Retinal pigment epithelial cell (primary cell): Measurements from ENCODE around the gene RERE.
"Not testable (repeated sequence)": the region's sequence is repeated elsewhere in the genome, so short reads cannot be mapped to it uniquely, and the experiment has no call there.

ENCODE experiments used
- DNase-seq: peaks from one replicate; pipeline ENCODE4 v3.0.0-alpha.2; 2010; ENCODE audit warnings: low read depth
- H3K4me3 ChIP-seq: 2 replicates; pipeline ENCODE4 v1.5.1; 2011; ENCODE audit warnings: mild to moderate bottlenecking, low read length, control low read depth, moderate library complexity
- TF ChIP-seq, protein P1 (sequence below): conservative IDR thresholded peaks from 2 replicates; pipeline ENCODE4 v1.5.1; 2011; ENCODE audit warnings: low read depth, low read length, control low read depth, inconsistent platforms

The RERE gene

DNA sequence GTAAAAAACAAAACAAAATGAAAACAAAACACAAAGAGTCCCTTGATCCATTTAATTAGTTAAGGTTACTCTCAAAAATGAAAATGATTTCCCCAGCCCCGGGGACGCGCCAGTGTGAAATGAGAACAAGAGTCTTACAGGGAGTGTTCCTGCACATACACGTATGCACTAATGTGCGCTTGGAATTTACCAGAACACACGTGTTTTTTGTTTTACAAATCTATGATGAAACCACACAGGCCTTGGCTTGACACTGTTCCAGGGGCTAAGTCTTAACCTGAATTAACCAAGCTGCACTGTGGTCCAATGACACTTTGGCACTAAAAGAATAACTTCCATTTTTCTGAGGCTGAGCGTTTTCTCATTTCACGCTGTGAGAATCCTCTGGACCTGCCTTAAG is 435.8 kb downstream of the RERE start:
- TF ChIP-seq, protein P1, sequence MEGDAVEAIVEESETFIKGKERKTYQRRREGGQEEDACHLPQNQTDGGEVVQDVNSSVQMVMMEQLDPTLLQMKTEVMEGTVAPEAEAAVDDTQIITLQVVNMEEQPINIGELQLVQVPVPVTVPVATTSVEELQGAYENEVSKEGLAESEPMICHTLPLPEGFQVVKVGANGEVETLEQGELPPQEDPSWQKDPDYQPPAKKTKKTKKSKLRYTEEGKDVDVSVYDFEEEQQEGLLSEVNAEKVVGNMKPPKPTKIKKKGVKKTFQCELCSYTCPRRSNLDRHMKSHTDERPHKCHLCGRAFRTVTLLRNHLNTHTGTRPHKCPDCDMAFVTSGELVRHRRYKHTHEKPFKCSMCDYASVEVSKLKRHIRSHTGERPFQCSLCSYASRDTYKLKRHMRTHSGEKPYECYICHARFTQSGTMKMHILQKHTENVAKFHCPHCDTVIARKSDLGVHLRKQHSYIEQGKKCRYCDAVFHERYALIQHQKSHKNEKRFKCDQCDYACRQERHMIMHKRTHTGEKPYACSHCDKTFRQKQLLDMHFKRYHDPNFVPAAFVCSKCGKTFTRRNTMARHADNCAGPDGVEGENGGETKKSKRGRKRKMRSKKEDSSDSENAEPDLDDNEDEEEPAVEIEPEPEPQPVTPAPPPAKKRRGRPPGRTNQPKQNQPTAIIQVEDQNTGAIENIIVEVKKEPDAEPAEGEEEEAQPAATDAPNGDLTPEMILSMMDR = no peak
- no peak overlapping the region for H3K4me3 ChIP-seq
- no peak for DNase-seq

DNA sequence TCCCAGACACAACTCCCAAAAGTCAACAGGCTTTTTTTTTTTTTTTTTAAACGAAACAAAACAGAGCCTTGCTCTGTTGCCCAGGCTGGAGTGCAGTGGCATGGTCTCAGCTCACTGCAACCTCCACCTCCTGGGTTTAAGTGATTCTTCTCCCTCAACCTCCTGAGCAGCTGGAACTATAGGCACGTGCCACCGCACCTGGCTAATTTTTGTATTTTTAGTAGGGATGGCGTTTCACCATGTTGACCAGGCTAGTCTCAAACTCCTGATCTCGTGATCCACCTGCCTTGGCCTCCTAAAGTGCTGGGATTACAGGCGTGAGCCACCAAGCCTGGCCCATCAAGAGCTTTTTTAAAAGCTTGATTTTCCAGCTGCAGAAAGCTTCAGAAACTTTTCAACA is 437.1 kb downstream of the RERE start:
- DNase-seq, H3K4me3 ChIP-seq: not testable (repeated sequence)

DNA sequence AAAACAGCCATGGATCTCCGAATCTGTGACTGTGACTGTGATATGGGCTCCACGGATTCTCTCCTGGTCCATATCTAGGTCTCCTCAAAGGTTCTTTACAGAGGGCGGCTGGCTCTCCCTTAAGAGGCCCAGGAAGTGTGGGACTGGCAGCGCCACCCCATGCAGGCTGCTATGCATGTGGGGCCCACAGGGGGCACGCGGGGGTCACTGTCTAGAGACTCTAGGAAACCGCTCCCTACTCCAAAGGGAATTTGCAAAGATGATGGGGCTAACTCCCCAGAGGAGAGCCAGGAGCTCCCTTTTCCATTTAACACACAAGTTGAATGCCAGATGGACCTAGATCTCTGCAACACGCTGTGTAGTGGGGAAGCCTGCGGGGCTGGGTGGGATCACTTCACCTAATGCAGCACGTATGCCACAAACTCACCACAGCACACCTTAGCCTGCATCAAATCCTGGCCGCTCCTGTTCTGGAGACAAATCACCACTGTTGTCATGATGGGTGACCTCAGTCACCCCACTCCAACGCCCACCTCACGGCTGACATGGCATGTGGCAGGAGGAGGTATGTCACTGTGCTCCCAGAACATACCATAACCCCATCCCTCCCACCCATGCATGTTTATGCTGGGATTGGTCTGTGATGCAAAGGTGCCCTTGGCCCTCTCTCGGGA is 437.8 kb downstream of the RERE start:
- no peak for DNase-seq
- no peak overlapping the region for H3K4me3 ChIP-seq
- TF ChIP-seq, protein P1 = no peak

DNA sequence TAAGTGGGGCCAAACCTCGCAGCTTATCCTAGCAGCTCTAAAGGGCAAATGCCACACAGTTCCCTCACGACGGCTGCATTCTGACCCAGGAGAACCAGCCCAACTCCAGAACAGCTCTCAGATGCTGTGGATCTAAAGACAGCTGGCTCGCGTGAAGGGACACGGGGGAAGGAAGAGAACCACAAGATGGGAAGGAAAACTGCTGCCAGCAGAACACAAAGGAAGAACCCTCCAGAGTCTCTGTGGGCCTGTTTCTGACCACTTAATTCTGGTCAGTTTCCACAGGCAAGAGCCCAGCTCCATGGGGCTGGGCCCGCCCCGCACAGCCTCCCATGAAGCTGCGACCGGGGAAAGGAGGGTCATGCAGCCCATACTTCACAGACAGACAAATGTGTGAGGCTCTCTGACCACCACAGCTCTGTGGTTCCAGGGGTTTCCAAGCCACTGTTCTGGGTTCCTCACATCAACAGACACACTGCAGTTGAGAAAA is 438.4 kb downstream of the RERE start:
- no peak overlapping the region for H3K4me3 ChIP-seq
- no peak for DNase-seq

DNA sequence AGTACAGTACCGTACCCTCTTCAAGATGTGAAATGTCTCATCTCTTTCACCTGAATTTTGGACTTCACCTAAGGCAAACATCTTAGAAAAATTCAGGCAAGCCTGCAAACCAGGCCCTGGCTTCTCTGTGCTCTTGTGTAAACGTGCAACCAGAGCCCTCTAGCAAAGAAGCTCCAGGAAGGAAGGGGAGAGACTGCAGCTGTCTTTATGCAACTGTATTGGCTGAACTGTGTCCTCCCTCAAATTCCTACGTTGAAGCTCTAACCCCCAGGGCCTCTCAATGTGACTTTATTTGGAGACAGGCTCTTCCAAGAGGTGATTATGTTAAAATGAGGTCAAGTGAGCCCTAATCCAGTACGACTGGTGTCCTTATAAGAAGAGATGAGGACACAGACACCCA is 439.3 kb downstream of the RERE start:
- TF ChIP-seq, protein P1 = no peak
- no peak overlapping the region for H3K4me3 ChIP-seq
- no peak for DNase-seq

More for the DNA sequence above, 438.4 kb downstream of the RERE start:
- TF ChIP-seq, protein P1 = no peak

DNA sequence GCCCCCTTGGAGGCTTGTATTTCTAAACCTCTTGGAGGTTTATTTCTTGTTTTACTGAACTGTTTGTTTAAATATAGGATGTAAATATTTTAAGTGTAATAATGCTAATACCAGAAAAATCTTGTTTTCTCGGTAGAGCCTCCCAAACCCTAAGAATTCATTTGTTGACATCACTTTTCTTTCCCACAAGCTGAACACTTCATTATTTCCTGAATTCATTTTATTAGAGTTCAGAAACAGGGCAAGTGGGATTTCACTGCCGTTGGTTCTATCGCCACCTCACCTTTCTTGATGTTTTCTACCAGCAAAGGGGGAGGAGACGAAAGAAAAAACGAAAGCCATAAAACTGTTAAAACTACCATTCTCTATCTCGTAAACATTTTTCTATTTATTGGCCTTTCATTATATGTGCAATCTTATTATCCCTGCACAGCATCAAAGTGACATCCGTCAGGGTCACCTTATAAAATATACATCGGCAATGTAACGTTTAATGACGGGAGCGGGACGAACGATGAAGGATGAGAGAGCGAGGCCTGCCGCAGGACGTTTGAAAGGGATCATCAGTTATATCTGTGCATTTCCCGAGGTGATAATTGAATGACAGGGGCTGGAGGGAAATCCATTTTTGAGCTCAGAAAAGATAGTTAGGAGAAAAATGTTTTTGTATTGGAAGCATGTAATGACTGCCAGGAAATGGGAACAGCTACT is 440.0 kb downstream of the RERE start:
- no peak for DNase-seq
- TF ChIP-seq, protein P1 = no peak
- no peak overlapping the region for H3K4me3 ChIP-seq

DNA sequence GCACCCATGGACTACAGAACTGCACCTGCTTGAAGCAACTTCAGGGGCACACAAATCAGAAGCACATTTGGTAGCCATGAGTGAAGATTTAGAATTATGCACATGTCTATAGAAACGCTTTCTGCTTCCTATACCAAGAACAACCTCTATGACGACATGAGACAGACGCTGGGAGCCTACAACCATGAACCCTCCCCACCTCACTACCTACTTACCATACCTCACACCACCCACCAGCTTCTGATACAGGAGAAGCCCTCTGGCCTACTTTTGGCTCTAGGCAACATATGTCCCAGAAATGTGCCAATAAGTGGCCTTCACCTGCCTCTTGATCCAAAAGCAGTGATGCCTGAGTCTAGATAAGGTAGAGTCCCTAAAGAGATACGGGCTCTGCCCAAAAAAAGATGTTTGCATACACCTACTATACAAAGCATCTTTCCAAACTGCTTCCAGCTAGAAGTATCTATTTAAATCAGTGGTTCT is 441.0 kb downstream of the RERE start:
- H3K4me3 ChIP-seq = no peak overlapping the region
- DNase-seq = no peak
- TF ChIP-seq, protein P1 = no peak
